GM18951 (cell line): ENCODE data around the gene SRR.

Experiments
- POLR2A ChIP-seq: IDR thresholded peaks from 4 replicates; pipeline ENCODE4 v1.6.1; 2011; ENCODE audit warnings: mild to moderate bottlenecking; ENCODE audit not compliant: insufficient read length, insufficient read depth; ENCODE audit errors: extremely low read depth
- in situ Hi-C: fragments of 300-500 bp; cut with MboI; formaldehyde crosslinking; loops from one replicate; pipeline ENCODE4 v1.12.0; 2022; ENCODE audit warnings: low sequenced_read_pairs, mixed read lengths, inconsistent platforms; ENCODE audit not compliant: unreplicated experiment

The SRR gene

DNA sequence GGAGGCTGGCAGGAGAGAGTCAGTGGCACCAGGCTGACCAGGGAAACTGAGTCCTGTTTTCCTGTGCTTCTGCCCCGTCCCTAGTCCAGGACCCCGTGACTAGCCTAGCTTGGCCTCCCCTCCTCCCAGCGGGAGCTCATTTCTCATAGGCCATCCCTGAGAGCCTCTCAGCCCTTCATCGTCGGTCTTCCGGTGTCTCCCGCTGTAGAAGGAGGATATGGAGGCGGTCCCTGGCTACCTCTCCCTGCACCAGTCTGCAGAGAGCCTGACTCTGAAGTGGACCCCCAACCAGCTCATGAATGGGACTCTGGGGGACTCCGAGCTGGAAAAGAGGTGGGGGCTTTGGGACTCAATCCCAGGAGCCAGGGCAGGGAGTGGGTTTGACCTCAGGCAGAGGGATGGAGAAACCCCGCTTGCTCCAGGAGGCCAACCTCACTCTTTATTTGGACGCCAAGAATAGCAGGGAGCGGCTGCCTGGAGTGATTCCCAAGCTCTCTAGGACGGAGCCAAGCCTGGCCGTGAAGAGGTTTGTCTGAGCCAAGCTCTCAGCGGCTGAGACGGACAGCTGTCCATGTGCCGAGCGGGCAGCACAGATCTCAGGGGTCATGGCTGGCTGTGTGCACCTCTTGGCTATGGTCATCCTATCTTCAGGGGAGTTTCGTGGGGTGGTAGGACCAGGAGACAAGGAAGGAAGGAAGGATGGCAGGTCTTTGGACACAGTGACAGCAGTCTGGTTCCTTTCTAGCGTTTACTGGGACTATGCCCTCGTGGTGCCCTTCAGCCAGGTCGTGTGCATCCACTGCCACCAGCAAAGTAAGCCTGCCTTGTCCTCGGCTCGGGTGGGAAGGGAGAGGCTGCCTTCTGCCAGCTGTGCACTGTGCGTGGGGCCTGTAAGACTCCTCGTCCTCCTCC is 60.4 kb downstream of the SRR start:
- in situ Hi-C loops: no loop called here
- no peak for TF ChIP-seq POLR2A

DNA sequence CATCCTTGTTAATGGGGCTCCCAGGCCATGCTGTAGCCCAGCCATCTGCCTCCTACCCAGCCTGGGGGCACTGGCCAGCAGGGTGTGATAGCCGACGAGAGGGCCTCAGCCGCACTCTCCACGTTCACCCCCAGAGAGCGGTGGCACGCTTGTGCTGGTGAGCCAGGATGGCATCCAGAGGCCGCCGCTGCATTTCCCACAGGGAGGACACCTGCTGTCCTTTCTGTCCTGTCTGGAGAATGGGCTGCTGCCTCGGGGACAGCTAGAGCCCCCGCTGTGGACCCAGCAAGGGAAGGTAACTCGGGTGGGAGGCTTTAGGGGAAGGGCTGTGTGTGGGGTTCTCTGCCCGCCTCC is 61.0 kb downstream of the SRR start:
- in situ Hi-C loops: no loop called here
- TF ChIP-seq POLR2A: no peak

DNA sequence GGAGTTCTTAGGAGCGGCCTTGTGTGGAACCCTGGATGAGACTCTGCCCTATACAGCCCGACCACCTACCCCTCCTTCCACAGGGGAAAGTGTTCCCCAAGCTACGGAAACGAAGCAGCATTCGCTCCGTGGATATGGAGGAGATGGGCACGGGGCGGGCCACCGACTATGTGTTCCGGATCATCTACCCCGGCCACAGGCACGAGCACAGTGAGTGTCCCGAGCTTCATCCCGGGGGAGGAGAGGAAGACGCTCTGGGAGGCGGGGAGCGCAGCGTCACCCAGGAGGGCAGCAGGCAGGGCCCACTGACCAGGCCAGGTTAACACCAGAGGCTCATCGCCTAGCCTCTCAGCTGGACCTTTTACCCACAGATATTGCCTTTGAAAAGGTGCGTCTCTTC is 61.4 kb downstream of the SRR start:
- in situ Hi-C loops: no loop called here
- no peak for TF ChIP-seq POLR2A

DNA sequence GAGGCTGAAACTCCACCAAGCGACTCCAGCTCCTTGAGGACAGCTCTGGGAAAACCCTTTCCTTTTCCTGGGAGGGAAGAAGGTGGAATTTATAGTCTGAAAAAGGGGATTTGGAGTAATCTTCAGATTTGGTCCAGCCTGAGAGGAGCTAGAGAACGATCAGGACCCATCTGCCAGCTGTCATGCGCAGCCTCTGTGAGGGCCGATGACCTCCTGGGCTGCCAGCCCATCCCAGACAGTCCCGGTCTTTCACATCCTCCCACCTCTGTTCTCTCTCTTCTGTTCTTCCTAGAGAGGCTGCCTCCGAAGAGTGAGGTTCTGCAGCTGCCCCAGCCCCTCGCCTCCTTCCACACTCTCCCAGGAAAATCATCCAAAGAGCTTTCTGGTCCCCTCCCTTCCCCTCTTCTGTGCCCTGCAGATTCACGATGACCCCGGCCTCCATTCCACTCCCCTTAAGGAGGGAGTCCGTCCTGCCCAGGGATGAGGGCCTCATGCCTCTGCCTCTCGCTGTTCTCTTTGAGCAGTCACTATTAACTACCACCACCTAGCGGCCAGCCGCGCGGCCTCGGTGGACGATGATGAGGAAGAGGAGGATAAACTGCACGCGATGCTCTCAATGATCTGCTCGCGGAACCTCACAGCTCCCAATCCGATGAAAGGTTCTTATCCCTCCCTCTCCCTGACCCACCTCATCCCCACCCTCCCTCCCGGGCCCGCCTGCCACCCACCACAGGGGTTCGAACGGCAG is 63.2 kb downstream of the SRR start:
- in situ Hi-C loops: no loop called here
- TF ChIP-seq POLR2A: no peak

DNA sequence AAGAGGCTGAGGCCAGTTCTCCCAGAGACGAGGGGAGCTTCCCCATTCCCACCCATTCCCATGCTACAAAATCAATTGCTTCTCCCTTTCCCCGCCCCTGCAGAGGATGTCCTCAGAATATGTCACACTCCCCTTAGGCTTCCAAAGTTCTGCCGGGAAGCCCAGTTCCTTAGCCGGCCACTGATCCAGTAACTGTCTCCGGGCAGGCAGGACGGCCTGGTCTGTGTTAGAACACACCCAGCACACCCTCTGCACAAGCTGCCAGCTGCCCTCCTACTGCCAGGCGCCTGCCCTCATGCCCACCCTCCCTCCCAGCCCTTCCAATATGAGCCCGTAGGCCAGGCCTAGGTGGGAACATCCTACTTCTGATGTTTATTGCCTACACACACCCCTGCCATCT is 64.6 kb downstream of the SRR start:
- no peak for TF ChIP-seq POLR2A
- in situ Hi-C loops: no loop called here

DNA sequence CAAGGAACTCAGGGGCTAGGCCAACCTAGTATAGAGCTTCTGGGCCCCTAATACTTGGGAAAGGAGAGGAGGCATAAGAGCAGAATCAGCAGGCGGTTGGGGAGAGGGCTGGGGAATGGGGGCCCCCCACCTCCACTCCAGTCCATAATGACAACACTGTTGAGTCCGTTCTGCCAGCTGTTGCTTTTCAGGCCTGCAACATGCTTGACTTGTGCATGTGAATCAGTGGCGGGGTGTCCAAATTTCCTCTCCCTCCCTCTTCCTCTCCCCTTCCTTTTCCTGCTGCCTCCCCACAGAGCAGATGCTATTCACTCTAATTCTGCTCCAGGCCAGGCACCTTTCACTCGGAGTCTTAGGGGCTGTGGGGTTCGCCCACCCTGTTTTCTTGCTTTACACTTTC is 65.3 kb downstream of the SRR start:
- in situ Hi-C loops: no loop called here
- no peak for TF ChIP-seq POLR2A

DNA sequence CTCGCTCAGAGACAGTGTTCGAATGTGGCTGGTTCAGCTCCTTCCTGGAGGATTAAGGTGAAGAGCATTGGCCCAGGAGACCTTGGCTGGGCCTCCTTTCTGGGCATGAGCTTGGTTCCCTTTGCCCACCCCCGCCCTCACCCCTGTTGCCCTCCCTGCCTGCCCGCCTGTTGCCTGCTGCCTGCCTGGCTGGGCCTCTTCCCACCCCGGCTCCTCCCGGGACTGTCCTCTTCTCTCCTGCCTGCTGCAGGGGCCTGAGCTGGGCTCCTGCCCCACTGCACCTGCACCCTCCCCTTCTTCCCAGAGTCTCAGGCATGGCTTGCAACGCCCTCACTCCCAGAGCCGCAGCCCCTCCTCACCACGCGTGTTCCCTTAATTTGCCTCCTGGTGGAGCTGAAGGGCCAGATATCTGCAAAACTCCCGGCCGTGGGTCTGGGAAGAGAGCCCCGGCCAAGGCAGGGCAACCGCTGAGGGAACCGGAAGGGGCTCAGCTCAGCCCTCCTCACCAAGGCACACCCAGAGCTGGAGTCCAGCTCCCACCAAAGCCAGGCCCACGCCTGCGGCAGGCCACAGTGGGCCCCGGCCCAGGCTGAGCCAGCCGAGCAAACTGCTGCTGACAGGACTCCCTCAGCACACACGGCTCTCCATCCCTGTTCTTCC is 65.9 kb downstream of the SRR start:
- no peak for TF ChIP-seq POLR2A
- in situ Hi-C loops: no loop called here

DNA sequence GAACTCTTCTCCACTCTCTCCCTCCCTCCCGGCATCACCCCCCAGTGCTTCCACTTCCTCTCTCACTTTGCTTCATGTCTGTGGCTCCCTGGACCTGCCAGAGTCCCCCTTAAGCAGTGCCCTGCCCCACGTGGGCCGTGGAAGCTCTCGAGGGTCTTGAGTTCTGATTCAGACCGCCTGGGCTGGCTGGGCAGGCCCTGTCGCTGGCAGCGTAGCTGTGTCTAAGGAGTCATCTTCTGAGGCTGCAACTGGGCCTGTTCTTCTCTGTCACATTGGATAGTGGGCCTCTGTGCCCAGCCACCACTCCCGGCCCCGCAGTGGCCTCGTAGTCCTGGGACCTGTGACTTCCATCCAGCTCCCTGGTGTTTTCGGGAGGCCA is 66.5 kb downstream of the SRR start:
- in situ Hi-C loops: no loop called here
- TF ChIP-seq POLR2A: no peak

DNA sequence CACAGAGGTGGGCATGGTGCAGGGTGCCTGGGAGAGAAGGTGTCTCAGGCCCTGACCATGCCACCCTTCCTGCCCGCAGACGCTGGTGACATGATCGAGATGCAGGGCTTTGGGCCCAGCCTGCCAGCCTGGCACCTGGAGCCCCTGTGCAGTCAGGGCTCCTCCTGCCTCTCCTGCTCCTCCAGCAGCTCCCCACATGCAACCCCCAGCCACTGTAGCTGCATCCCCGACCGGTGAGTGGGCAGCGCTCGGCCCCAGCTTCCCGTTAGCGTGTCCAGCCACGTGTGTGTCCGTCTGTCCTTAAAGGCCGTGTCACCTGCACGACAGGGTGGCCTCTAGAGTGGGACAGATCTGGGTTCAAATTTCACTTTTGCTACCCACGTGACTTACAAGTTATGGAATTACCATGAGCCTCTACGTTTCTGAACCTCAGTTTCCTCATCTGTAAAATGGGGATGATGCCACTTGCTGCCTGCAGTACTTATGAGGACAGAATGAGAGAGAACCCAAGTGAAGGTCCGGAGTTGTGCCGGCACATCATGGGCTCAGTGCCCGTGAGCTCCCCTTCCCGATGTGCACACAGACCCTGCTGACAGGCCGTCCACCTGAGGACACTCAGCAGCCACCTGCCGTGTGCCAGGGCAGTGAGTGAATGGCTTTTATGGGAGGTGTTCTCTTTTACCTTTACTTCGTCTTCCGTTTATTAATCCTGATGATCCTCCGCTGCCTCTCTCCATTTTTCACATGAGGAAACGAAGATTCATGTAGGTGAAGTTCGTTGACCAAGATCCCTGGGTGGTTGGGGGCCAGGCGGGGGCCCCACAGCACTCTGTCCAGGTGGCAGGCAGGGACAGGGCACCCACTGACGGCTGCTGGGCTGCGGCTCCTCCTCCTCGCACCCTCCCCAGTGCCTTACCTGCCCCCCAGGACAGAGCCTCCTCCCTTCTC is 67.7 kb downstream of the SRR start:
- in situ Hi-C loops: no loop called here
- TF ChIP-seq POLR2A: no peak

DNA sequence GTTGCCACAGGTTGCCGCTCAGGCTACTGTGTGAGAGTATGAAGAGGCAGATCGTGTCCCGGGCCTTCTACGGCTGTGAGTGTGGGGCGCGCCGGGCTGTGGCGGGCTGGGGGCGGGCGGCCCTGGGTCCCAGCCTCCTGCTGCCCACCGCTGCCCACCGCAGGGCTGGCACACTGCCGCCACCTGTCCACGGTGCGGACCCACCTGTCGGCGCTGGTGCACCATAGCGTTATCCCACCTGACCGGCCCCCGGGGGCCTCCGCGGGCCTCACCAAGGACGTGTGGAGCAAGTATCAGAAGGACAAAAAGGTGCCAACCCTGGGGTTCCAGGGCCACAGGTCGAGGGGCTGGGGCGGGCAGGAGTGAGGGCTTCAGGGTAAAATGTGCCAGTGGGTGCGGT is 68.4 kb downstream of the SRR start:
- in situ Hi-C loops: no loop called here

DNA sequence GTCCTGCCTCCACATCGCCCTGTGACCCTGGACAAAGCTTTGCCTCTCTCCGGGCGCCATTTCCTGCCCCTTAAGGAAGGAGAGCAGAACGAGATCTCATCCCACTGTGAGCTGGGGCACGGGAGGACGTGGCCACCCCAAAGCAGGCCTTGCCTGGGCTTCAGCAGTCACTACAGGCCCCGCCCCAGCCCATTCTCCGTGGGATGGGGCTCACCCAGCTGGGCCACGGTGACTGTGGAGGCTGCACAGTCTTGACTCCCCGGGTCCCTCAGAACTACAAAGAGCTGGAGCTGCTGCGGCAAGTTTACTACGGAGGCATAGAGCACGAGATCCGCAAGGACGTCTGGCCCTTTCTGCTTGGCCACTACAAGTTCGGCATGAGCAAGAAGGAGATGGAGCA is 68.9 kb downstream of the SRR start:
- in situ Hi-C loops: no loop called here
- TF ChIP-seq POLR2A: no peak

More for the DNA sequence above, 68.4 kb downstream of the SRR start:
- no peak for TF ChIP-seq POLR2A

DNA sequence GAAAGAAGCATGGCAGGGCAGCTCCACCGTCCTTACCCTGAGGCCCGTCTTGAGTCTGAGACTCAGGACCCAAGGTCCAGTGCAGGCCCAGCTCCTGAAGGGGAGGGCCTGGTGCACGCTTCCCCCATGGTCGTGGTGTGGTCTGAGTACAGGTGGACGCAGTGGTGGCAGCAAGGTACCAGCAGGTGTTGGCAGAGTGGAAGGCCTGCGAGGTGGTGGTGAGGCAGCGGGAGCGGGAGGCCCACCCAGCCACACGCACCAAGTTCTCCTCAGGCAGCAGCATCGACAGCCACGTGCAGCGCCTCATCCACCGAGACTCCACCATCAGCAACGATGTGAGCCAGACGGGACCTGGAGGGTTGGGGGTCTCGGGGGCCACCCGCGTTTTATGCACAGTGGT is 69.4 kb downstream of the SRR start:
- TF ChIP-seq POLR2A: no peak
- in situ Hi-C loops: no loop called here
